HepG2 (cell line): ENCODE data around the gene PRKN.

Source experiments
- CBX5 ChIP-seq: sonication (generic); formaldehyde crosslinking; IDR thresholded peaks from 2 replicates; pipeline ENCODE4 v1.4.0; 2020; ENCODE audit warnings: missing genetic modification reagents, borderline replicate concordance
- IRF1 ChIP-seq: sonication (generic); formaldehyde crosslinking; IDR thresholded peaks from 2 replicates; pipeline ENCODE4 v1.4.0; 2020; ENCODE audit warnings: low read depth, mild to moderate bottlenecking, missing genetic modification reagents
- JUND ChIP-seq: sonication (generic); formaldehyde crosslinking; IDR thresholded peaks from 2 replicates; pipeline ENCODE4 v1.8.0; 2022; ENCODE audit warnings: mild to moderate bottlenecking, missing genetic modification reagents
- MTA1 ChIP-seq: sonication (generic); formaldehyde crosslinking; IDR thresholded peaks from 2 replicates; pipeline ENCODE4 v1.4.0; 2020; ENCODE audit warnings: missing genetic modification reagents, mild to moderate bottlenecking, borderline replicate concordance
- MYC ChIP-seq: sonication (generic); formaldehyde crosslinking; IDR thresholded peaks from 2 replicates; pipeline ENCODE4 v1.9.0; 2021; ENCODE audit warnings: missing genetic modification reagents, borderline replicate concordance
- NR2F1 ChIP-seq, 2 experiments: fragments of 450-650 bp in 1 of 2; formaldehyde crosslinking in 1 of 2; IDR thresholded peaks; 2 replicates each; pipeline versions ENCODE4 v1.5.0 to v1.6.1; 2016 to 2020; ENCODE audit warnings: mild to moderate bottlenecking in 1 of 2, missing compliant biosample characterization in 1 of 2, missing genetic modification reagents in 1 of 2, moderate library complexity in 1 of 2
- SMARCE1 ChIP-seq: fragments of 450-650 bp; IDR thresholded peaks from 2 replicates; pipeline ENCODE4 v1.6.1; 2017; ENCODE audit warnings: borderline replicate concordance
- TERF1 ChIP-seq: sonication (generic); formaldehyde crosslinking; IDR thresholded peaks from 2 replicates; pipeline ENCODE4 v1.8.0; 2022; ENCODE audit warnings: mild to moderate bottlenecking, missing genetic modification reagents, moderate library complexity
- ZBED4 ChIP-seq: sonication (generic); formaldehyde crosslinking; IDR thresholded peaks from 2 replicates; pipeline ENCODE4 v1.4.0; 2020; ENCODE audit warnings: missing genetic modification reagents, borderline replicate concordance
- ZNF496 ChIP-seq: sonication (generic); formaldehyde crosslinking; IDR thresholded peaks from 2 replicates; pipeline ENCODE4 v1.8.1; 2023; ENCODE audit warnings: mild to moderate bottlenecking, moderate library complexity, missing genetic modification reagents; ENCODE audit not compliant: insufficient replicate concordance
- ZNF598 ChIP-seq: sonication (generic); formaldehyde crosslinking; IDR thresholded peaks from 2 replicates; pipeline ENCODE4 v1.5.1; 2020; ENCODE audit warnings: mild to moderate bottlenecking, missing genetic modification reagents, borderline replicate concordance
- ZNF720 ChIP-seq: sonication (generic); formaldehyde crosslinking; IDR thresholded peaks from 2 replicates; pipeline ENCODE4 v1.4.0; 2020; ENCODE audit warnings: missing genetic modification reagents
- TF ChIP-seq, protein P1 (sequence below): sonication (generic); formaldehyde crosslinking; IDR thresholded peaks from 2 replicates; pipeline ENCODE4 v1.5.0; 2020; ENCODE audit warnings: mild to moderate bottlenecking, missing genetic modification reagents, moderate library complexity

DNA sequence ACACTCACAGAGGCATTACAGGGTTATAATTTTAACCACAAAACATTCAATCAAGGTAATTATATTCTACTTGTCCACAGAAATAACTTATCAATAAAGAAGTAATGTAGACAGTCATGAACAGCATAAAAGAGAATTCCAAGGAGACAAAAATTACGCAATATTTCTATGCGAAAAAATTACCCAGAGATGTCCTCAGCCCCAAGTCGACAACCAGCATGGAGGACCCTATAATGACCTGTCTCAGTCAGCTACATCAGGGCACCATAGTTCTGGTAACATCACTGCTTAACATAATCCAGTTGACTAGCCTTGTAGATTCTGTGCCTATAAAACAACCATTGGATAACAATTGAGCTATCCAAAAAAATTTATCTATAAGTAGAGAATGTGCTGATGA lies 579.8 kb downstream of the PRKN start:
- TF ChIP-seq, protein P1, sequence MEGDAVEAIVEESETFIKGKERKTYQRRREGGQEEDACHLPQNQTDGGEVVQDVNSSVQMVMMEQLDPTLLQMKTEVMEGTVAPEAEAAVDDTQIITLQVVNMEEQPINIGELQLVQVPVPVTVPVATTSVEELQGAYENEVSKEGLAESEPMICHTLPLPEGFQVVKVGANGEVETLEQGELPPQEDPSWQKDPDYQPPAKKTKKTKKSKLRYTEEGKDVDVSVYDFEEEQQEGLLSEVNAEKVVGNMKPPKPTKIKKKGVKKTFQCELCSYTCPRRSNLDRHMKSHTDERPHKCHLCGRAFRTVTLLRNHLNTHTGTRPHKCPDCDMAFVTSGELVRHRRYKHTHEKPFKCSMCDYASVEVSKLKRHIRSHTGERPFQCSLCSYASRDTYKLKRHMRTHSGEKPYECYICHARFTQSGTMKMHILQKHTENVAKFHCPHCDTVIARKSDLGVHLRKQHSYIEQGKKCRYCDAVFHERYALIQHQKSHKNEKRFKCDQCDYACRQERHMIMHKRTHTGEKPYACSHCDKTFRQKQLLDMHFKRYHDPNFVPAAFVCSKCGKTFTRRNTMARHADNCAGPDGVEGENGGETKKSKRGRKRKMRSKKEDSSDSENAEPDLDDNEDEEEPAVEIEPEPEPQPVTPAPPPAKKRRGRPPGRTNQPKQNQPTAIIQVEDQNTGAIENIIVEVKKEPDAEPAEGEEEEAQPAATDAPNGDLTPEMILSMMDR (CRISPR knock-in tag): no peak
- TF ChIP-seq ZBED4 (CRISPR knock-in tag) (no peak), MYC (CRISPR knock-in tag) (no peak), MTA1 (CRISPR knock-in tag) (no peak), JUND (CRISPR knock-in tag) (no peak), TERF1 (CRISPR knock-in tag) (no peak), ZNF496 (CRISPR knock-in tag) (no peak), IRF1 (CRISPR knock-in tag) (no peak), NR2F1 (CRISPR knock-in tag; IDR thresholded peaks at IDR 0.05) (no peak), CBX5 (CRISPR knock-in tag) (no peak), ZNF598 (CRISPR knock-in tag) (no peak), ZNF720 (CRISPR knock-in tag) (no peak), SMARCE1 (no peak)
